ENCODE data around the gene SGCD. TPM values are rescaled to one million over a fixed set of nuclear protein-coding genes. Genes with fewer than 3 reads are reported as not detected.

The SGCD gene
- total RNA-seq, 1 donor from 2014 or later: not detected

DNA sequence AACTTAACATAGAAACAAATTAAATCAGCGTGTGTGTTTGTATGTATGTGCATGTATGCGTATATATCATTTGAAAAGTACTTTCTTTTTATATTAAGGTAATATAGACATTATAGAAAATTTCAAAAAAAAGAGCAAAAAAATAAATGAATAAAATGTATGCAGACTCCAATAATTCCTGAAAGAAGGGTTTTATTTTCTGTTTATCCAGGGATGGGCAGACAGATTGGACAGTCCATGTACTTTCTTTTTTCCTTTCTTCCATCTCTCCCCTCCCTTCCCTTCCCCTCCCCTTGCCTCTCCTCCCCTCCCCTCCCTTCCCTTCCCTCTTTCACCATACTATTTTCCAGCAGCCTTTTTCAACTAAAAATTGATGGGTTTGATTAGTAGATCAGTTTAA is 123.8 kb downstream of the SGCD start:
- intact Hi-C loops (cut with micrococcal nuclease): no loop called here

DNA sequence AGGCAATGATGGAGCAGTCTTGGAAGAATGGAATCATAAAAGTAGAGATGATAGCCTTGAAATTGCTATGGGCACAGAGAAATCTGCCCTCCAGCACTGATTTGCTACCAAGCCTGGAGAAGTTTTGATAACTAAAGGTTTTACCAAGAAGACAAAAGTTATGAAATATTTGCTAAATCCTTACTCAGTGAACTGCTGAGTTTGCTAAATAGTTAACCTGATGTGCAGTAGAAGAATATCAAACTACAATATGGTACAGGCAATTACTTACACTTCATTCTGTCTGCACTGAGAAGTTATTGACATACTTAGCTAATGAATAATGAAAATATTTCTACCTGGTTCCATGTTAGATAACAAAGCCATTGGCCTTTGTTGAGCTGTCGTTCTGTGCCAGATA is 124.5 kb downstream of the SGCD start:
- intact Hi-C loops (cut with micrococcal nuclease): no loop called here

DNA sequence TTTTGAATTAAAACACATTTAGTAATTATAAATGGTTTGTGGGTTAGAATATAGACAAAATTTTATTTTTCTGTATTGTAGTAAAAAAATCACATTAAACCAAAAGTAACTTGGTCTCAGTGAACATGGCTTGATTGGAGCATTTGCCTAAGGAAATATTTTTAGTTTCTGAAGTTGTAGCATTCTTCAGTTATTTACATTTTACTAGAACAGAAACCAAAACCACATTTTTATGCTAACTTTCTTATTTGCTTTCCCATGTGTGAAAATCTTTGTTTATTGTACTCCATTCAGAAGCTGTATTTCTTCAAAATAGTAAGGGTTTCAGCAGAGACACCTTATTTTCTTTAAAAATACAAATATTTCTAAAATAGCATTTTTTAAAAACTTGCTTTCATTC is 129.9 kb downstream of the SGCD start:
- intact Hi-C loops (cut with micrococcal nuclease): no loop called here

DNA sequence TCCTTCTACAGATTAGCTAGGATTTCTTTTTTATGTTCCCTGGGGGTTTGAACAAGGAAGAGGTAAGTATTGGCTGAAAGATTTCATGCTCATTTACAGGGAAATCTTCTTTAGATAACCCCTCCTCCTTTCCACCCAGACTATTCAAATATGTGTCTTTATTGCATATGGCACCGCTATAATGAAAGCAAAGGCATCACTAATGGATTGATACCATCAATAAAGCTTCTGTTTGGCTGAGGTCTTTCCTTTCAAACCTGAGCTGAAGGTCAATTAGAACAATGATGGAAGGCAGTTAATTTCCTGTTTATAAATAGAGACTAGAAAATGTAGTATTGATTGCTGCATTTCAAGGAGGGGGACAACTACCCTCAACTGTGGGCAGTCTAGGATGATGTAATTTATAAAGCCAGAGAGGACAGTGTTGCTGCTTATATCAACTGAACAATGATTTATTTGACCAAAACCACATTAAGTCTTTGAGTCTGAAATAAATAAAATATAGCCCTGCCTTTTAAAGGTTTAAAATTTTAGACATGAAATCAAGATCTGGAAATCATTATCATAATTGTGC is 132.9 kb downstream of the SGCD start:
- intact Hi-C loops (cut with micrococcal nuclease): loop anchor here (2.0 kb wide), 1 partner anchor 35 kb away; no protein-coding TSS in a partner anchor

DNA sequence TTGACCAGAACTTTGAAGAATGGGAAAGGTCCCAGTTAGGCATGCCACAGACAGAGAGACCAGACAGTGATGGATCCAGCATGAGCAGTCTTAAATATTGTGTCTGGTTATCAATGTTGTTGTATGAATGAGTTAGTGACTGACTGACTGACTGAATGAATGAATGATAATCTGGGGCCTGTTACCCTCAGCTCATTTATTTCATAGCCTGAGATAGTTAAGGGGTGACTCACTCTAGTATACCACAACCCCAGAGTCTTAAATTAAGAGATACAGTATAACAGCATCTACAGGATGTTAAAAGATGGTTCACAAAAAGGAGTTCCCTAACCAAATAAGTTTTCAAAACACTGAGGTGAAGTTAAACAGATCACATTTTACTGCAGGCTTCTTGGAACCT is 133.5 kb downstream of the SGCD start:
- intact Hi-C loops (cut with micrococcal nuclease): no loop called here

DNA sequence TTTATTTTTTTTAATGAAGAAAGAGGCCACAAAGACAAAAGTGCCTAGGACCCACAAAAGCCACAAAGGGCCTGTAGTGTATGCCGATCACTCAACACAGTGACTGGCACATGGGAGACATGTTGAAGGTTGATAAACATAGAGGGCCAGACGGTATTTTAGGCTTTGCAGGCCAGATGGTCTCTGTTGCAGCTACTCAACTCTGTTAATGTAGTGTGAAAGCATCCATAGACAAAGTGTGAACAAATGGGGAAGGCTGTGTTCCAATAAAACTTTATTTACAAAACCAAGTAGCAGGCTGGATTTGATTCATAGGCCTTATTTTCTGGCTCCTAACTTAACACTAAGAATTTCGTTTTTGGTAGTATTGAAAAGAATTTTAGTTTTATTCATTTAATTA is 139.9 kb downstream of the SGCD start:
- intact Hi-C loops (cut with micrococcal nuclease): no loop called here

DNA sequence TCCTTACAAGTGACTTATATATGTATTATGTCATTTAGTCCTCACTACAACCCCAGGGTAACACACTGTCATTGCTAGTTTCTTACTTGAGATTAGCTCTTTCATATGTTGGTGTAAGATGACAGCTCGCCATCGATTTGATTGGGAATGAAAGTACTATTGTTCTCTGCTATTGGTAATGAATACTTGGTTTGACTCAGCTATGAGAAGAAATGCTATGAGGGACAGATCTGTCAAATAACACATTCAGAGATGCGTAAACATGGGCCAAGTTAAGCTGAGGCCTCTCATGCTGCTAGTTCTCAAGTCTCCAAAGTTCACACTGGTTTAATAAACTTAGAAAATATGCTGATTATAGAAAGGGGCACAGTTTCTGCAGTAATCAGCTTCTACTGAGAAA is 142.7 kb downstream of the SGCD start:
- intact Hi-C loops (cut with micrococcal nuclease): no loop called here

DNA sequence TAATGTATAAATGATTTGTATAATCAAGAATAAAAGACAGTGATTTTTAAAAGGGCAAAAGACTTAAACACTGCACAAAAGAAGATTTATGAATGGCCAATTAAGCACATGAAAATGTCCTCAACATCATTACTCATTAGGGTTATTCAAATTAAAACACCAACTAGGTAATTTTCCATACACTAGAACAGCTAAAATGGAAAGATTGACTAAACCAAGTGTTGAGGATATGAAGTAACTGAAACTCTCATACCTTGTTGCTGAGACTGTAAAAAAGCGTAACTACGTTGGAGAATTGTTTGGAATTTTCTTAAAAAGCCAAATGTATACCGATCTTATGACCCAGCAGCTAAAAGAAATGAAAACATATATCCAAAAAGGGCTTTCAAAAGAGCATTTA is 144.9 kb downstream of the SGCD start:
- intact Hi-C loops (cut with micrococcal nuclease): no loop called here

DNA sequence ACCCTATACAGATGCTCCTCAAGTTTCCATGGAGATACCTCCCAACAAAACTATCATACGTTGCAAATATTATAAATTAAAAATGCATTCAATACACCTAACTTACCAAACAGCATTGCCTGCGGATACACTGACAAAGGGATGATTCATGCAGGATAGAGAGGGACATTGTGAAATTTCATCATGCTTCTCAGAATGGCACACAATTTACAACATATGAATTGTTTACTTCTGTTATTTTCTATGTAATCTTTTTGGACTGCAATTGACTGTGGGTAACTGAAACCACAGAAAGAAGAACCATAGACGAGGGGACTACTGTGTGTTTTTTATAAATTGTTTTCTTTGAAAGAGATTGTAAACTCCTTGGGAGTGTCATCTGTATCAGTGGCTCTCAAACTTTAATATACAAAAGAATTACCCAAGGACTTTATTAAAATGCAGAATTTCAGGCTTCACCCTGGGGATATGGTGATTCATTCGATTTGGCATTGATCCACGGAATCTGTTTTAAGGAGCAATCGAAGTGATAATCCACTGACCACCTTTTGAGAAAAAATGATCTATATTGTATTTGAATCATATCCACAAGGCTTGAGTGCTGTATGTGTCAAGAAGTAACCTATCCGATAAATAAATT is 146.4 kb downstream of the SGCD start:
- intact Hi-C loops (cut with micrococcal nuclease): no loop called here

DNA sequence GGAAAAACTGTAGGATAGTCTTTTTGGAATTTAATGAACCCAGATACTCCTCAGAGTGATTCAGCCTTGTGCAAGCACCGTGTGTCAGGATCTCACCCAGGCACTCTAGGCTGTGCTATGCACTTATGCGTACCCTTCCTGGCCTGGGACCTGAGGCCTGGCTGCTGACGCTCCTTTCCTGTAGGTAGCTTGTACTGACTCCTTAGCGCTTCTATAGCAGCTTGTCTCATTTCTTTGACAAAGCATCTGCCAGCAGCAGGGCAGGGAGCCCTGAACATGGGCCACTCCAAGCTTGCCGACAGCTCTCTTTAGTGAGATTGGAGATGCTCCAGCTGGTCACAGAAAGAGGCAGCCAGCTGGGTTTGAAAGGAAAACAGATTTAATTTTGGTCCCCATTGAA is 147.3 kb downstream of the SGCD start:
- intact Hi-C loops (cut with micrococcal nuclease): no loop called here

DNA sequence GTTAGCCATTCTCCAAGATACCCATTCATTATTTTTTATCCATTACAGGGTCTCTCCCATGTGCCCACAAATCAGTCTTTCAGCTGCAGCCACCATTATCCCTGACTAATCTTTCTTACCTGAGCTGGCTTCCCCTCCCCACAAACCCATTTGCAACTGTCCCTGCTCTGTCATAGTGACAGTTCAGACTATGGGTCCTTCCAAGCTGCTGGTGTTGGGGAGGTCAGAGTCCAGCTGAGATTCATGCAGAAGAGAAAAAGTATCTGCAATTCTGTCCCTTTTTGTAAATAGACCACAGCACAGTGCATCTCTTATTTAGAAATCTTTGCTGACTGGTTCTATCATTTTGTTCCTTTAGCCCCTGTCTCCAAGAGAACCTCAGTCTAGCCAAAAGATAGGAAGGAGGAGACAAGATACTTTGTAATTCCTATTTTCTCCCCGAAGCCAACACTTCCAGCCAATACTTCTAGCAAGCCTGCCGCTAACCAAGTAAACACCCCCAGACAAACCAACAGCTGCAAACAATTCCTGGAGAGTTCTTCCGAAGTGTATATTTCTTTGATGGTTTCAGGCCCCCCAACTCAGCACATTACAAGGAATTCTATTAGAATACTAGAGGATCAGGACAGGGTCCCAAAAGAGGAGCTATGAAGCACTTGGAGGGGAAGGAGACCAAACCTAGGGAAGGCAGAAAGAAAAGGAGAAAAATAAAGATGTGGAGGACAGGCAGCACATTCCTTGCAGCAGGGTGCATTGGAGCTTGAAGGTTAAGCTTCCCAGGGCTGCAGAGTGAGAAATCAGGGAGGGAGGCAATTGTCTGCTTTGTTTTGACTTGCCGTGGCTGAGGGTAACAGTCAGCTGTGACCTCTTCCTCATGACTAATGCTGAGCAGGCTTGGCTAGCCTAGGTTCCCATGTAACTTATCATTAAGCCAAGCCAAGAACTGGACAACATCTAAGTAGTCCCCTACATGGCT is 148.5 kb downstream of the SGCD start:
- intact Hi-C loops (cut with micrococcal nuclease): no loop called here

DNA sequence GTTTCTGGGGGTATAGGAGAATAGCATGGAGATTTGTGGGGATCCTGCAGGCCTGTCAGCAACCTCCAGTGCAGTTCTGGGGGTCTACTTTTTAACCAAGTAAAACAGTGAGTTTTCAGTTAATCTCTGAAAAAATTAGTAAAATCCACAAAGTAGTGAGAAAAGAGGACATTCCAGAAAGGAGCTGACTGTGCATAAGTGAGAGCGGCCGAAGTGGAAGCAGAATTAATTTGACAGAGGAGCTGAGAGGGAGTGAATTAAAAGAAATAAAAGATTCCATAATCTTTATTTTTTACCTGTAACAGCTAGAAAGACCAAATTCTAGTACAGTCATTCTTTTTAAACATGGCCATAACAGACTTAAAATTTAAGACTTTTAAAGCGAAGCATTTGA is 149.2 kb downstream of the SGCD start:
- intact Hi-C loops (cut with micrococcal nuclease): no loop called here

DNA sequence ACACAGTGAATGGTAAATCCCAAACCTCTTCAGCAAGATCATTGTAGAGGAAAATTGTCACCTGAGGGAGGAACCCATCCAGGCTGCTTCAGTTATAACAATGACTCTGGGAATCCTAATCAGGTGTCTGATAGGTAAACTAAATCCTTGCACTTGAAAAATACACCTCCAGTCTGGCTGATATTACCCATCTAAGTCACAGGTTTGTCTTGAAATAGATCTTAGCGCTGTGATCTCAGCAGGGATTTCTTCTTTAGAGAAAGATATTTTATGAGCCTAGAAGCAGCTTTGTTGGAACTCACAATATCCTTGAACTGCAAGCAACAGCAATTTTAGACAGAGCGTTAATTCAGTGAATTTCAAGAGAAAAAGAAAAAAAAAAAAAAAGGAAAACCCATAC is 149.7 kb downstream of the SGCD start:
- intact Hi-C loops (cut with micrococcal nuclease): no loop called here

DNA sequence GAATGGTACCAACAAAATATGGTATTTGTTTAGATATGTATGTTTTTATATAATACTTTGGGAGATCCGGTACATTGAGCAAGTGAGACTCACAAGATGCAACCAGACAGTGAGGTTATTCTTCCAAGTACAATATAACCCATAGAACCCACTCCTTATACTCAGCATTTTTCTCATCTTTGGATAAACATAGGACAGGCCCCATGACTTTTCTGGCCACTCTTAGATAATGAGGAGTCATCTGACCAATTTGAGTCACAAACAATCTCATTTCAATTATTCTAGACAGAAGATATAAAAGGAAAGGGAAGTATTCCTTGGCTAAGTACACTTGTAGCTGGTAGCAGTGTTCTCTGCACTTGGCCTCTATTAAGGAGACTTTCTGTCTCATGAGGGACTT is 150.2 kb downstream of the SGCD start:
- intact Hi-C loops (cut with micrococcal nuclease): no loop called here

DNA sequence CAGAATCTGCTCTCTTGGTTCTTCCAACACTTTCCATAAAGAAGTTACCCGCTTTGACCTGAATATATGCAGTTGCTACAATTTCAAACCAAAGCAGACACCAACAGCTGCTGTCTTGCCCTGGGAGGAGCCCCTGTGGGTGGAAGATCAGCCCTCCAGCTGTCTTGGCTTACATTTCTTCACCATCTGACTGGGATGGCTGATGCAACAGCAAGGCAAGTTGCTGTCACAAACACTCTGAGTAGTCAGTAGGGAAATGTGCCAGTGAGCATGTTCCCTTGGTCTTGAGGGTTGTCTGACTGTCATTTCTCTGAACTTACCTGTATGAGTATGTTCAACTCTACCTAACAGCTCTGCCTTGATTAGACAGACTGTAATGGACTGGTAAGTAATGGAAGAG is 152.9 kb downstream of the SGCD start:
- intact Hi-C loops (cut with micrococcal nuclease): no loop called here

DNA sequence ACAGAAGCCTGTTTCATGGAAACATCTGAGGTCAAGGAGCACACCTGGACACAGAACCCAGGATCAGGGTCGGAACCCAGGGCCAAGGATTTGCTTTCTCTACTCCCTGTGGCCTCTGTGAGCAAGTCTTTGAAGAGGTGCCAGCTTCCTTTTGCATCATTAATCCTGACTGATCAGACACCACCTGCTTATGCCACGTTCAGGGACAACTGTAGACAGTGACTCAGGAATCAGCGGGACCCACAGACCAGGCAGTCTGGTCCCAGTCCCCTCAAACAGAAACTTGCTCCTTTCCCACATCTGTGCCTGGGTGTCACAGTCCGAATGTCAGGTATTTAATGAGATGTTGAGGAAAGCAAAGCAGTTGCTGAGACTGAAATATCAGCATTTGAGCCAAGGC is 154.8 kb downstream of the SGCD start:
- intact Hi-C loops (cut with micrococcal nuclease): no loop called here

DNA sequence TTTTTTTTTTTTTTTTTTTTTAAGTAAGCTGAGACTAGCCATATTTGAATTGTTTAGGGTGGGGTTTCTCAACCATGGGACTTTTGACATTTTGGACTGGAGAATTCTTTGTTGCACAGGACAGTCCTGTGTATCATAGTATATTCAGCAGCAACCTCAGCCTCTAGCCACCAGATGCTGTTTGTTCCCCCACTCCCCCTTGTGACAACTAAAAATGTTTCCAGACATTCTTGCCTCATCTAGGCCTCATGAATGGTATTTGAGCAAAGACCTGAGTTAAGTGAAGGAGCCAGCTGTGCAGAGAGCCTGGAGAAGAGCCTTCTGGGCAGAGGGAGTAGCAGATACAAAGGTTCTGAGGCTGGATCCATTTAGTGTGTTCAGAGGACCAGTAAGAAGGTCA is 155.9 kb downstream of the SGCD start:
- intact Hi-C loops (cut with micrococcal nuclease): no loop called here

DNA sequence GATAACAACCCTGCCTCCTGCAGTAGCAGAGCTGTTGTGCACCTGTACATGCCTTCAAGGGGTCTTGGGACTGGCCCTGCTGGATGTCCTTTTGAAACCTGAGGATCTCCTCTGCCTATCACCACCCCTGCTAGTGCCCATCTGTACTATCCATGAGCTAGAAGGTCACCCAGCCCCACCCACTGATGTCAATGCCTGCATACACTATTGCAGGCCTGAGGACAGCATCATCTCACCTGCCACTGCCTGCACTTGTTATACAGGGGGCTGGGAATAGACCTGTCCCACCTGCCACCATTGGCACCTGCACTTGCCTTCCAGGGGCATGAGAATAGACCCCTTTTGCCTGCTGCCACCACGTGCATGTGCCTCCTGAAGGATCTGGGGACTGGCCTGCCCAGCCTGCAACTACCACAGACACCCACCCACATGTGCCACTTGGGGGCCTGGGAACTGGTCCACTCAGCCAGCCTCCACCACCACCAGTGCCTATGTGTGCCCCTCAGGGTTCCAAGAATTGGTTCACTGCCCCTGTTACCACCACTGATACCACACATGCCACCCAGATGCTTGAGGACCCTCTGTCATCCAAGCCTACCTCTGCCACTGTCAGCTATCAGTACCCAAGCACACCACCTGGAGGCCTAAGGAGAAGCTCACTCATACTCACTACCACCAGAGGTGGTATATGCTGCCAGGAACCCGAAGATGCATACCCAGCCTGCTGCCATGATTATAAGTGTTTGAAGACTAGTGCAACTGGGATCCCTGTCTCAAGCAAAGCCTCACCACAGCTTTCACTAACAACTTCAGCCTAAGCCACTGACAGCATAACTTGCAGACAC is 159.7 kb downstream of the SGCD start:
- intact Hi-C loops (cut with micrococcal nuclease): no loop called here

DNA sequence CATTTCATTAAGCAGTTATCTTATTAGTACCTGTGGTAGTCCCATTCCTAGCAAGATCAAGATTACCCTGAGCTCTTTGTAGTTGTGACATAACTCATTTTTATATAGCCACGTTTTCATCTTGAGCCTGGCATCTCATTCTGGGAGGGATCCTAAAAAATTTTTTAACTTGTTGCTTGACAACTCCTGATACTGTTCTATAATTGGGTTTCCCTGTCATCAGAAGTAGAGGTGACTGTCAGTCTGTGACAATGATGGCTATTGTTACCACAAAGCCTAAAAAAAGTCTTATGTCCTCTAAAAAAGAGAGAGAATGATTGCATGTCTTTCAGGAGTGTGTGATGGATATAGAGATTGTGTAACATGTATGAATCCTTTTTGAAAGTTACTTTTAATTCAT is 164.8 kb downstream of the SGCD start:
- intact Hi-C loops (cut with micrococcal nuclease): no loop called here

DNA sequence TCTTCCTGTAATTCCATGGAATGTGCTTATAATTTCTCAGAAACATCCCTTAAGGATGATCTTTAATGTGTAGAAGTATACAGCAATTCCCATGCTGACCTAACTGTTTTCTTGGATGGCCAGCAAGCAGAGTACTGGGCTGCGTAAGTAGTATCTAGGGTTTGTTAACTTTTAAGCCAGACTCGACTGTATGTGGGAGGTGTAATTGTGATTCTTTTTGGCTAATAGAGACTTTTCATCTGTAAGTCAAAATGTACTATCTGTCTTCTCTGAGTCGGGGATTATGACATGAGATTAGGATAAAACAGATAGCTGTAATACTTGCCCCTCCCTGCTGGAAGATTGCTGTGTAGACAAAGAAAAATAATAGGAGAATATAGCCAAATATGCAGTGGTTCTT is 169.3 kb downstream of the SGCD start:
- intact Hi-C loops (cut with micrococcal nuclease): no loop called here

DNA sequence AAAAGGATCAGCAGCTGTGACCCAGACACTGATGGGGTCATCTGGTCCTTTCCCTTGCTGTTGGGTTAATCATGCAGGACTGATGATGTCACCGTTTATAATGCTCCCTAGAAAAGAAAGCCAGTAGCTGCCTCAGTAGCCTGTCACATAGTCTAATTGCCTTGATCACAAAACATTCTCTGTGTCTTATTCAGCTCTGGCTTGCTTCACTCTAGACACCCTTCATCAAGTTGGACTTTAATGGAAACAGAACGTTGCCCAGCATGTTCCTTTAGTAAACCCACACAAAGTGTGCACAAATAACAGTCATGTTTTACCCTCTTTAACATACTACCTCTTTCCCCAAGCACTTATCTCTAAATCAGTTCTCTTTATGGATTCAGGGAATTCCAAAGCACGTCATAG is 170.8 kb downstream of the SGCD start:
- intact Hi-C loops (cut with micrococcal nuclease): no loop called here

Data from T-helper 1 cell treated with Interleukin-12 subunit alpha and Interleukin-12 subunit beta and Interleukin-4 antibody, amounts not matched to agents 30 ng/mL and 1 ng/mL, for 36 hours (primary cell).